GM13977 (cell line): ENCODE data around the gene ZNF277.

ENCODE experiments used
- DNase-seq: peaks from one replicate; pipeline ENCODE4 v3.0.0; 2012; ENCODE audit warnings: low spot score
- CTCF ChIP-seq: IDR thresholded peaks from 2 replicates; pipeline ENCODE4 v1.5.1; 2012; ENCODE audit warnings: mild to moderate bottlenecking, control low read depth; ENCODE audit not compliant: insufficient read depth; ENCODE audit errors: extremely low read depth, missing control alignments
- in situ Hi-C: fragments of 300-500 bp; cut with MboI; formaldehyde crosslinking; loops from one replicate; pipeline ENCODE4 v1.12.0; 2022; ENCODE audit warnings: low sequenced_read_pairs, low pct_unique_long_range_greater_than_20kb, mixed read lengths, inconsistent platforms; ENCODE audit not compliant: unreplicated experiment

ZNF277 gene

DNA sequence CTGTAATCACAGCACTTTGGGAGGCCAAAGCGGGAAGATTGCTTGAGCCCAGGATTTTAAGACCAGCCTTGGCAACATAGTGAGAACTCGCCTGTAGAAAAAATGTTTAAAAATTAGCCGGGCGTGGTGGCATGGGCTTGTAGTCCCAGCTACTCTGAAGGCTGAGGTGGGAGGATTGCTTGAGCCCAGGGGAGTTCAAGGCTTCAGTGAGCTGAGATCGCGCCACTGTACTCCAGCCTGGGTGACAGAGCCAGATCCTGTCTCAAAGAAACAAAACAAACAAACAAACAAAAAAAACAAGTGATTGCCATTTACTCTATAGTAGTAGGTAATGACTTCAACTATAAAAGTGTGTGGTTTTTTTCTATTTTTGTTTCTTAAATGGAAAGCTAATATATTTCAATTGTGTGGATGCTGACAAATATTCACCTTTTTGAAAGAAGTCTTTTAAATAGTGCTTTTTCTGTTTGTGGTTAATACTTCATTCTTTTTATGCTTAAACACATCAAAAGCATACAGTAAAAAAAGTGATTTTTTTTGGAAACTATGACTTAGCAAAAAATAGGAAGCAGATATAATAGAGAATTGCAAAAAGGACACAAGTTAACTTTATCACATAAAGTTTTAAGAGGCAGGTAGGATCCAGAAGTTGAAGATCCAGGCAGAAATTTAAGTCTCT, 48.4 kb downstream of the ZNF277 start:
- no peak for DNase-seq
- TF ChIP-seq CTCF: no peak
- in situ Hi-C loops: no loop called here

DNA sequence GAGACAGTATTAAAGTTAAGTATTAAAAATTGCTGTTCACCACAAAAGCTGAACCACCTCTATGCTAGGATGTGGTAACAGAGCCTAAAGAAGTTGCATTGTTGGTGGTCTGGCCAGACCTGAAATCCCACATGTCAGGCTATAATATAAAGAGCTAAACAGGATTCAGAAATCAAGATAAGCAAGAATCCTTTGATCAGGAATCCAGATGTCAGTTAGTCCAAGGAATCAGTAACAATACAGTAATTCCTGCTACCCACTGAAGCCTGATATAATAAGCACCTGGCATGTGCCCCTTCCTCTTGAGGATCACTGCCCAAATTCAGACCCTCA, 48.9 kb downstream of the ZNF277 start:
- in situ Hi-C loops: no loop called here
- no peak for TF ChIP-seq CTCF
- DNase-seq: no peak

DNA sequence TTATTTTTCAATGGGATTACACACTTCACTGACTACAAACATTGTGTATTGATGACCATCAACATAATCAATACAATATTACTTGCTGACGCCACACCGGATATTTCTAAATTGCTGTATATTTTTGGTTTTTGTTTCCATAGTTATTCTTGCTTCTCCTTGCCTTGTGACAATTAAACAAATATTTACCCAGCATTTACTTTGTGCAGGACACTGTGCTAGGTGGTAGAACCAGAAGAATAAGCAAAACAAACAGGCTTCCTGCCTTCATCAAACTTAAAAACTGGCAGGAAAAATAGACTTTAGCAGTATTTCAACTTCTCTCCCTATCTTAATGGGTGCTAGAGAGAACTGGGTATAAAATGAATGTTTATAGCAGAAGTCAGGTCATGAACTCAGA, 50.6 kb downstream of the ZNF277 start:
- no peak for TF ChIP-seq CTCF
- DNase-seq: no peak
- in situ Hi-C loops: no loop called here

- TF ChIP-seq CTCF: no peak
- in situ Hi-C loops: no loop called here
- DNase-seq: no peak
Measured at GRCh38 chr7:112260911-112261310, 54.4 kb downstream of the ZNF277 start.

DNA sequence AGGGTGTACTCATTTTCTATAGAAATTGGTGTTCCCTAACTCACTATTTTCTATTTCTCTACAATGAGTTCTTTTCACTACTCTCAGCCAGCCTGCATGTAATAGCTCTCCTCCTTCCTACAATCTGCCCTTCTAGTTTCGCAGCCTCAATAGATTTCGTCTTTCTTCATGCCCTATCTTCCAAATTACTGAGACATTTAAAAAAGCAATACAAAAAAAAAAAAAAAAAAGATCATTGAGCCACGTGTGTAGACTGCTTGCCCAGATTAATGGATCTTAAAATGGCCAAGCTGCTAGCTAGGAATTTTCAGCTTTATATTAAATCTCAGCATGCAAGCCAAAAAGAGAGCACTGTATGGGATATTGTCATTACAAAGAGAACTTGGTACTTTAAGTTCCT, 55.5 kb downstream of the ZNF277 start:
- DNase-seq: no peak
- in situ Hi-C loops: no loop called here
- no peak for TF ChIP-seq CTCF

GRCh38 chr7:112262855-112263487, 56.5 kb downstream of the ZNF277 start:
- TF ChIP-seq CTCF: no peak
- in situ Hi-C loops: no loop called here
- no peak for DNase-seq
